Testis (tissue), 2 donors: ENCODE measurements around the gene IL26.

Experiments
- POLR2A ChIP-seq: fragments of 450-650 bp; IDR thresholded peaks from one replicate; pipeline ENCODE4 v1.6.1; 2017; ENCODE audit warnings: antibody characterized with exemption, mild to moderate bottlenecking, moderate library complexity
- TF ChIP-seq, protein P1 (sequence below), 3 experiments: fragments of 450-650 bp in 2 of 3; fragments of 200-600 bp in 1 of 3; sonication (generic) in 1 of 3; IDR thresholded peaks; one replicate each; pipeline ENCODE4 v1.5.1; 2016 to 2019; ENCODE audit warnings: antibody characterized with exemption in 3 of 3, mild to moderate bottlenecking in 2 of 3, moderate library complexity in 1 of 3

DNA sequence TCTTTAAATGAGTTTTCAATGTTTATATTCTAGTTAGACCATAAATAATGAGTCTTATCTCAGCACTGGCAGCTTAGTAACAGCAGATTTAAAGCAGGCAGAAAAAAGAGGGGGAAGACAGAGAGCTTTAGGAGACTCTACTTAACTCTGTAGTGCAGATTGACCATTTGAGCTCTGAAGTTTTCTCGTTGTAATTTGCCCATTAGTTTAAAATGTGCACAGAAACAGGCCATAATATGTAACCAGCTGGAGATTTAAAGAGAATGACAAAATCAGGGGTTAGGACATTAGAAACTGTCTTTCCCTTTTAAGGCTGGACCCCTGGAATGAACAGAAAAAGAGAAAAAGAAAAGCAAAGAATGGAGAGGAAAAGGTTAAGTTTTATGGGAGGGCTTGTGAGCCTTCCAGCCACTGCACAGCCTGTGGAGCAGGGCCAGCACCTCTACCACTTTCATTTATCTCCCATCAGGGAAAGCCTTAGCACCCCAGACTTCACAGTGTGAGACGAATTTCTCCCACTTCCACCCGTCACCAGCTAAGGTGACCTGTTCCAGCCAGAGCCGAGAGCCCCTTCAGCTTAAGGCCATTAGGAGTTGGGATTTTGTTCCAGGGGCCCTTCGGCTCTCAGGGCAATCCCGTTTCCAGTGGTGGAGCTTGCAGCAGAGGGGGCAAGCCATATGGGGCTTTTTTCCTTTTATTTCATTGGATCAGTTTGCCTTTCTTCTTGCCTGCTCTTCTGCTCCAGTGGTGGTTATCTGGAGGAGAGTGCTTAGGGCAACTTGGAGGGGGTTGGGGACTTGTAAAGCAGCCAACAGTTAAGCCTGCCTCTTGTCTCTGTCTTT is 19.8 kb upstream of the IL26 start:
- TF ChIP-seq, protein P1, sequence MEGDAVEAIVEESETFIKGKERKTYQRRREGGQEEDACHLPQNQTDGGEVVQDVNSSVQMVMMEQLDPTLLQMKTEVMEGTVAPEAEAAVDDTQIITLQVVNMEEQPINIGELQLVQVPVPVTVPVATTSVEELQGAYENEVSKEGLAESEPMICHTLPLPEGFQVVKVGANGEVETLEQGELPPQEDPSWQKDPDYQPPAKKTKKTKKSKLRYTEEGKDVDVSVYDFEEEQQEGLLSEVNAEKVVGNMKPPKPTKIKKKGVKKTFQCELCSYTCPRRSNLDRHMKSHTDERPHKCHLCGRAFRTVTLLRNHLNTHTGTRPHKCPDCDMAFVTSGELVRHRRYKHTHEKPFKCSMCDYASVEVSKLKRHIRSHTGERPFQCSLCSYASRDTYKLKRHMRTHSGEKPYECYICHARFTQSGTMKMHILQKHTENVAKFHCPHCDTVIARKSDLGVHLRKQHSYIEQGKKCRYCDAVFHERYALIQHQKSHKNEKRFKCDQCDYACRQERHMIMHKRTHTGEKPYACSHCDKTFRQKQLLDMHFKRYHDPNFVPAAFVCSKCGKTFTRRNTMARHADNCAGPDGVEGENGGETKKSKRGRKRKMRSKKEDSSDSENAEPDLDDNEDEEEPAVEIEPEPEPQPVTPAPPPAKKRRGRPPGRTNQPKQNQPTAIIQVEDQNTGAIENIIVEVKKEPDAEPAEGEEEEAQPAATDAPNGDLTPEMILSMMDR (IDR thresholded peaks at IDR 0.05): no peak
- no peak for TF ChIP-seq POLR2A
